PFSK-1 (cell line): Measurements from ENCODE around the gene CD4.

Experiments used
- FOXP2 ChIP-seq: optimal IDR thresholded peaks from 2 replicates; pipeline ENCODE3; 2011; ENCODE audit warnings: borderline replicate concordance, control low read depth, inconsistent platforms; ENCODE audit not compliant: insufficient read depth; ENCODE audit errors: extremely low read length, extremely low read depth
- POLR2AphosphoS5 ChIP-seq: IDR thresholded peaks from 2 replicates; pipeline ENCODE4 v1.6.1; 2012; ENCODE audit warnings: low read depth, mild to moderate bottlenecking, control low read depth, low read length, moderate library complexity
- SIN3A ChIP-seq: IDR thresholded peaks from 2 replicates; pipeline ENCODE4 v1.6.1; 2012; ENCODE audit warnings: mild to moderate bottlenecking, low read length, moderate library complexity, borderline replicate concordance; ENCODE audit not compliant: insufficient read depth
- TAF1 ChIP-seq: IDR thresholded peaks from 2 replicates; pipeline ENCODE4 v1.6.1; 2012; ENCODE audit warnings: low read length, control low read depth, borderline replicate concordance; ENCODE audit not compliant: insufficient read depth
- TF ChIP-seq, protein P1 (sequence below), 2 experiments: IDR thresholded peaks; 2 replicates each; pipeline versions ENCODE4 v1.6.1 to v1.8.0; 2011 to 2012; ENCODE audit warnings: low read depth in 2 of 2, low read length in 2 of 2, control low read depth in 1 of 2, inconsistent platforms in 1 of 2, mild to moderate bottlenecking in 1 of 2, moderate library complexity in 1 of 2; ENCODE audit not compliant: insufficient read depth in 1 of 2

DNA sequence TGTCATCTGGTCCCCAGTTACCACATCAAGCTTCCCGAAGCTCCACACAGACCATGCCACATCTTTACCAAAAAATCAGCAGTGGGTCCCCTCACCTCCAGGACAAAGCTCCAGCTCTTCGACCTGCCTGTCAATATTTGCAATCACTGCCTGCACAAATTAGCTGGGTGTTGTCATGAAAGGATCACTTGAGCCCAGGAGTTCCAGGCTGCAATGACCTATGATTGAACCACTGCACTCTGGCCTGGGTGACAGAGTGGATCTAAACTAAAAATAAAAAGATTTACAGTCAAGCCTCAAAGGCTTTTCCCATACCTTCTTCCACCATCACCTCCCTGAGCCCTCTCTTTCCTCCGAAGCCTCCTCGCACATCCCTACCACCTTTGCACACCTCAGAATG lies 7.2 kb downstream of the CD4 start:
- no peak for TF ChIP-seq SIN3A
- TF ChIP-seq, protein P1, sequence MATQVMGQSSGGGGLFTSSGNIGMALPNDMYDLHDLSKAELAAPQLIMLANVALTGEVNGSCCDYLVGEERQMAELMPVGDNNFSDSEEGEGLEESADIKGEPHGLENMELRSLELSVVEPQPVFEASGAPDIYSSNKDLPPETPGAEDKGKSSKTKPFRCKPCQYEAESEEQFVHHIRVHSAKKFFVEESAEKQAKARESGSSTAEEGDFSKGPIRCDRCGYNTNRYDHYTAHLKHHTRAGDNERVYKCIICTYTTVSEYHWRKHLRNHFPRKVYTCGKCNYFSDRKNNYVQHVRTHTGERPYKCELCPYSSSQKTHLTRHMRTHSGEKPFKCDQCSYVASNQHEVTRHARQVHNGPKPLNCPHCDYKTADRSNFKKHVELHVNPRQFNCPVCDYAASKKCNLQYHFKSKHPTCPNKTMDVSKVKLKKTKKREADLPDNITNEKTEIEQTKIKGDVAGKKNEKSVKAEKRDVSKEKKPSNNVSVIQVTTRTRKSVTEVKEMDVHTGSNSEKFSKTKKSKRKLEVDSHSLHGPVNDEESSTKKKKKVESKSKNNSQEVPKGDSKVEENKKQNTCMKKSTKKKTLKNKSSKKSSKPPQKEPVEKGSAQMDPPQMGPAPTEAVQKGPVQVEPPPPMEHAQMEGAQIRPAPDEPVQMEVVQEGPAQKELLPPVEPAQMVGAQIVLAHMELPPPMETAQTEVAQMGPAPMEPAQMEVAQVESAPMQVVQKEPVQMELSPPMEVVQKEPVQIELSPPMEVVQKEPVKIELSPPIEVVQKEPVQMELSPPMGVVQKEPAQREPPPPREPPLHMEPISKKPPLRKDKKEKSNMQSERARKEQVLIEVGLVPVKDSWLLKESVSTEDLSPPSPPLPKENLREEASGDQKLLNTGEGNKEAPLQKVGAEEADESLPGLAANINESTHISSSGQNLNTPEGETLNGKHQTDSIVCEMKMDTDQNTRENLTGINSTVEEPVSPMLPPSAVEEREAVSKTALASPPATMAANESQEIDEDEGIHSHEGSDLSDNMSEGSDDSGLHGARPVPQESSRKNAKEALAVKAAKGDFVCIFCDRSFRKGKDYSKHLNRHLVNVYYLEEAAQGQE (IDR thresholded peaks at IDR 0.05; ENCODE audit: insufficient read depth in 1 of 2, low read depth in 2 of 2, low read length in 2 of 2): no peak
- TF ChIP-seq POLR2AphosphoS5: no peak
- no peak for TF ChIP-seq TAF1
- TF ChIP-seq FOXP2: no peak
